Ovary (tissue), 9 donors: ENCODE data around the gene AKR1C3. TPM values are rescaled to one million over a fixed set of nuclear protein-coding genes. Genes with fewer than 3 reads are reported as not detected.

ENCODE experiments used
- DNase-seq, 5 donors: peaks; one replicate each; pipeline ENCODE4 v3.0.0-alpha.2; 2019 to 2020
- H3K27ac ChIP-seq, 2 donors: fragments of 200-600 bp; one replicate each; pipeline versions ENCODE4 v1.5.1 to v1.8.0; 2019 to 2022
- H3K27me3 ChIP-seq: fragments of 200-600 bp; one replicate; pipeline ENCODE4 v1.8.0; 2022
- H3K36me3 ChIP-seq: fragments of 200-600 bp; sonication (generic); one replicate; pipeline ENCODE4 v1.5.1; 2019
- H3K4me1 ChIP-seq: one replicate; pipeline ENCODE4 v1.8.1; 2013; ENCODE audit warnings: mild to moderate bottlenecking, moderate library complexity; ENCODE audit not compliant: insufficient read depth
- H3K4me3 ChIP-seq: fragments of 200-600 bp; sonication (generic); one replicate; pipeline ENCODE4 v1.5.1; 2017
- H3K9me3 ChIP-seq, 2 donors: fragments of 200-600 bp in 1 of 2; sonication (generic) in 1 of 2; one replicate each; pipeline versions ENCODE4 v1.5.1 to v1.8.1; 2013 to 2019; ENCODE audit warnings: mild to moderate bottlenecking in 1 of 2, moderate library complexity in 1 of 2
- EP300 ChIP-seq: sonication (generic); formaldehyde crosslinking; IDR thresholded peaks from one replicate; pipeline ENCODE4 v1.6.1; 2017; ENCODE audit warnings: antibody characterized with exemption
- POLR2A ChIP-seq: fragments of 450-650 bp; IDR thresholded peaks from one replicate; pipeline ENCODE4 v1.6.1; 2017; ENCODE audit warnings: antibody characterized with exemption, mild to moderate bottlenecking, moderate library complexity
- WGBS, 3 donors: extraction: QIAGEN DNeasy Blood & Tissue Kit in 1 of 3; methylation state at CpG; one replicate each; pipeline versions ENCODE4 v1.1.5 to v1.1.7; 2013 to 2017; 5-methylcytosine and 5-hydroxymethylcytosine counted together
- intact Hi-C, 4 donors: fragments of 100-400 bp; cut with DNase I; formaldehyde crosslinking; loops; one replicate each; pipeline versions ENCODE4 v1.11.0 to v1.15.1; 2022 to 2023
- polyA plus RNA-seq, 2 donors: library from polyadenylated mRNA; stranded (reverse); fragments of 200-250 nt in 1 of 2; fragments of 350-450 nt in 1 of 2; fragmentation: Illumina TruSeq in 1 of 2; extraction: RNeasy Lipid Tissue Mini Kit (QIAGEN cat#74804) in 1 of 2; gene quantifications; one replicate each; pipeline ENCODE4 v1.2.3, GENCODE V29; 2013 to 2014
- total RNA-seq, 7 donors: library from RNA; depleted of rRNA in 2 of 7; stranded (reverse); fragments of >200 nt in 2 of 7; fragmentation: NEBNext Ultra II Directional in 3 of 7; extraction: Animal tissue kit (Norgen Biotek cat#: 25700) in 3 of 7; gene quantifications; one replicate each; pipeline versions ENCODE4 v1.1.0 to v1.2.4, GENCODE V29; 2016 to 2023
- TF ChIP-seq, protein P1 (sequence below), 3 donors: fragments of 450-650 bp in 2 of 3; fragments of 200-600 bp in 1 of 3; IDR thresholded peaks; one replicate each; pipeline versions ENCODE4 v1.5.1 to v1.8.0; 2016 to 2022; ENCODE audit warnings: antibody characterized with exemption in 3 of 3, mild to moderate bottlenecking in 1 of 3
- donor health status: DM: no; HTN: no; CAD: no; lungs with moderate emphysema.
- donor health status: DM: no; HTN: no; CAD: no.
- donor health status: Bipolar disorder and iron deficiency.
- donor health status: DM: yes; HTN: yes; CAD: no.
- donor health status: DM: no; HTN: no; CAD: no.
- donor health status: DM: yes; HTN: yes; CAD: no.

AKR1C3 gene
- total and polyA plus RNA-seq, 9 donors, result 10.7 to 26.5 (median 18.5) TPM

DNA sequence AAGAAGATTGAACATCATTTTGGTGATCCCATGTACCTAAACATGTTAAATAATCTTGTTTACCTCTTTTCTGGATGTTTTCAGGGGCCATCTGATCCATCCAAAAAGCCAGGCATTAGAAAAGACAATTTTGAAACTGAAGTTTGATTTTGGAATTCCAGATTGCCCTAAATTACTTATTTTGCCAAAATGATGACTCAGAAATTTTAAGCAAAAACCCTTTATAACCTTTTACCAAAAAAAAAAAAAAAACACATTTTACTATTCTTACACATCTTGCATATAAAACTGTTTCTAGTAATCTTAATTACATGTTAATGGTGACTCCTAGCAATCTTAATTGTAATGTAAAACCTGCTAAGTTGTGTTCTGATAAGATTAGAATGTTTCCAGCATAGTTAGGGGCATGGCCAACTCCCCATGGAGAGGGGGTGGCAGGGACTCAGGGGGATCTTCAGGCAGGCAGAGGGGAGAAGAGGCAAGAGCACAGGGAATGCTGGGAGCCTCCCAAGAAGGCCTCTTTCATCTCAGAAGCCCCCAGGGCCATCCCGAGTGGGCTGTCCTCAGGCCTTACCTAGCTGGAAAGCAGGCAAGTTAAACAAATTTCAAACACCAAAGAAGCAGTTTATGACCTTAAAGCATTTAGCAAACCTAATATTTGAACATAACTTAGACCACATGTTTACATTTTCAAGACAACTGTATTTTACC is 25.8 kb upstream of the AKR1C3 start:
- H3K36me3 ChIP-seq, result no peaks in the 10 kb centered on the region
- no peaks in the 10 kb centered on the region for H3K9me3 ChIP-seq
- H3K4me1 ChIP-seq, result peaks cover 7% of the 10 kb centered on the region
- H3K27me3 ChIP-seq, result no peaks in the 10 kb centered on the region
- H3K27ac ChIP-seq, result no peak overlapping the region
- WGBS, 3 donors, result 89 to 100% (median 97%) methylated on average over 1 of the region's 1 CpG
- no peak for TF ChIP-seq EP300
- no peak for TF ChIP-seq POLR2A
- no peak overlapping the region for H3K4me3 ChIP-seq
- DNase-seq, result no peak
- intact Hi-C loops, result no loop called here

DNA sequence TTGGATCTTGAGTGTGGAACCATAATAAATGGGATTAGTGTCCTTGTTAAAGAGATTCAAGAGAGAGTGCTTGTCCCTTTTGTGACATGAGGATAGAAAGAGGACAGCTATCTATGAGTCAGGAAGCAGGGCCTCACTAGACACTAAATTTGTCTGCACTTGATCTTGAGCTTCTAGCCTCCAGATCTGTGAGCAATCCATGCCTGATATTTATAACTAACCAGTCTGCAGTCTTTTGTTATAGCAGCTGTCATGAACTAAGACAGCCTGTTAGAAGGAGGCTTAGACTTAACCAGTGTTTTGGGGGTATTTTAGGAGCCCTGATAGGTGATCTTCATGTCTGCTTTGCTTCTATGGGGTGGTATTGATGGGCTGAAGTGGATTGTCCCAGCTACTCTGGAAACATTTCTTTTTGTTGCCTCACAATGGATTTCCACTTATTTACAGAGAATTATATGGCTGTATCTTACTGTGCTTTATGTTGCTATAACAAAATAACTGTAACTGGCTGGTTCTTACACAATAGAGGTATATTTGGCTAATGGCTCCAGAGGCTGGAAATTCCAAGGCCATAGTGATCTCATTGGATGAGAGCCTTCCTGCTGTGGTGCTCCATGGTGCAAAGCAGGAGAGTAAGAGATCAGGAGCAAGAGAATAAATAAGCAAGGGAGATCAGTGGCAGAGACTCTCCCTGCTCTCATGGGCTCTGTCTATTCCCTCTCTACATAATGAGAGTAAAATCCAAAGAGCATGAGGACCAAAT is 23.4 kb upstream of the AKR1C3 start:
- Histone ChIP-seq H3K36me3 (no peaks in the 10 kb centered on the region), H3K4me3 (no peak overlapping the region), H3K9me3 (no peaks in the 10 kb centered on the region), H3K4me1 (peaks cover 7% of the 10 kb centered on the region), H3K27ac (peak overlapping the region; percentile 63 to 87), H3K27me3 (no peaks in the 10 kb centered on the region)
- TF ChIP-seq EP300 (no peak), POLR2A (no peak)
- TF ChIP-seq, protein P1, sequence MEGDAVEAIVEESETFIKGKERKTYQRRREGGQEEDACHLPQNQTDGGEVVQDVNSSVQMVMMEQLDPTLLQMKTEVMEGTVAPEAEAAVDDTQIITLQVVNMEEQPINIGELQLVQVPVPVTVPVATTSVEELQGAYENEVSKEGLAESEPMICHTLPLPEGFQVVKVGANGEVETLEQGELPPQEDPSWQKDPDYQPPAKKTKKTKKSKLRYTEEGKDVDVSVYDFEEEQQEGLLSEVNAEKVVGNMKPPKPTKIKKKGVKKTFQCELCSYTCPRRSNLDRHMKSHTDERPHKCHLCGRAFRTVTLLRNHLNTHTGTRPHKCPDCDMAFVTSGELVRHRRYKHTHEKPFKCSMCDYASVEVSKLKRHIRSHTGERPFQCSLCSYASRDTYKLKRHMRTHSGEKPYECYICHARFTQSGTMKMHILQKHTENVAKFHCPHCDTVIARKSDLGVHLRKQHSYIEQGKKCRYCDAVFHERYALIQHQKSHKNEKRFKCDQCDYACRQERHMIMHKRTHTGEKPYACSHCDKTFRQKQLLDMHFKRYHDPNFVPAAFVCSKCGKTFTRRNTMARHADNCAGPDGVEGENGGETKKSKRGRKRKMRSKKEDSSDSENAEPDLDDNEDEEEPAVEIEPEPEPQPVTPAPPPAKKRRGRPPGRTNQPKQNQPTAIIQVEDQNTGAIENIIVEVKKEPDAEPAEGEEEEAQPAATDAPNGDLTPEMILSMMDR (IDR thresholded peaks at IDR 0.05), result no peak
- intact Hi-C loops, result no loop called here
- DNase-seq, result no peak

DNA sequence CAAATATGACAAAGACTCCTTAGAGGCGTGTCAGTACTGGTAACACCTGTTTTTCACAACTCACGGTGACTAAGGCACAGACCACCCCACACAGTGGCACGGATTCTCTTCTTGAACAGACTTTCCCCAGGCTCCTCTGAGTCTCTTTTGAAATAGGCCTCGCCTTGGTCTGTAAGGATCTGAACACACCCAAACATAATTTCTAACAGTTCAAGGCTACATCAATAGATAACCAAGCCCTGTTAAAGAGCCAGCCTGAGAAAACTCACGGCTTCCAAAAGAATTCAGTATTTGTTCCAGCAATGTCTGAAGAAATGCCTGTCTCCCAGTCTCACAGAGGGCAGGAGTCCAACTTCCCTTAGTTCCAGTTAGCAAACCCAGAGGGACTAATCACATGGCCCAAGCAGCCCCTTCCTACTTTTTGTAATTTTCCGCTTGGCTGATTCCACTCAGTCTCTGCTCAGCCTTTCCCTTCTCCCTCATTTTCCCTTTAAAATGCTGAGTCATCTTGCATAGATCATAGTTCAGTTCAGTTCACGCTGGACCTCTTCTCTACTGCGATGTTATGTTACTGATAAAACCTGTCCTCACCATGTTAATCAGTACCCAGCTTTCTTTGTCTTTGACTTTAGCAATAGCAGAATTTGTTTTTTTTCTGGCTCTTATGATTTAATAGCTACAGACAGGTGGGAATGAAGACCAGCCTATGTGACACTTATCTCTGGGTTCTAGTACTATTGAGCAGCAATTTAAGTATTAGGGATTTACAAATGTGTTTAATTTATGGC is 22.6 kb upstream of the AKR1C3 start:
- TF ChIP-seq EP300 (peak; percentile 59), POLR2A (no peak)
- Histone ChIP-seq H3K9me3 (no peaks in the 10 kb centered on the region), H3K27ac (peak overlapping the region; percentile 63 to 87), H3K4me3 (no peak overlapping the region), H3K27me3 (no peaks in the 10 kb centered on the region), H3K36me3 (no peaks in the 10 kb centered on the region), H3K4me1 (peaks cover 7% of the 10 kb centered on the region)
- DNase-seq, result peak; percentile 59 to 89 (median 80)
- WGBS, 3 donors, result 2 to 5% (median 4%) methylated on average over 8 of the region's 8 CpGs
- intact Hi-C loops, result no loop called here

DNA sequence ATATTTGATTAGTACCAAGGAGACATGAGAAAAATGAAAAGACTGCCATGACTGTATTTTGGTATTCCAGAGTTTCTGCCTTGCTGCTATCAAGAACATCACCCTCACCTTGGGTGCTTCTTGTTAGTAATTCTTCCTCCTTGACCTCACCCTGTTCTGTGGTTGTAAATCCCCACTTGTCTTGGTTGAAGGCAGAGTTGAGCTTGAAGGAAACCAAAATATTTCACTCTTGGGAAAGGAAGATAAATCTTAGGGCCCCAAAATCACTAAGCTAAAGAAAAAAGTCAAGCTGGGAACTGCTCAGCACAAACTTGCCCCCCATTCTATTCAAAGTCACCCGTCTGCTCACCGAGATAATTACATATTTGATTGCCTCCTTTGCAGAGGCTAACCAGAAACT is 20.6 kb upstream of the AKR1C3 start:
- WGBS, 3 donors, result 93 to 98% (median 96%) methylated on average over 2 of the region's 2 CpGs
- no peaks in the 10 kb centered on the region for H3K9me3 ChIP-seq
- peaks cover 7% of the 10 kb centered on the region for H3K4me1 ChIP-seq
- H3K4me3 ChIP-seq, result no peak overlapping the region
- TF ChIP-seq EP300, result no peak
- no peak for TF ChIP-seq POLR2A
- TF ChIP-seq, protein P1 (IDR thresholded peaks at IDR 0.05), result no peak
- DNase-seq, result no peak
- H3K27ac ChIP-seq, result no peak overlapping the region
- intact Hi-C loops, result no loop called here
- no peaks in the 10 kb centered on the region for H3K36me3 ChIP-seq
- no peaks in the 10 kb centered on the region for H3K27me3 ChIP-seq

DNA sequence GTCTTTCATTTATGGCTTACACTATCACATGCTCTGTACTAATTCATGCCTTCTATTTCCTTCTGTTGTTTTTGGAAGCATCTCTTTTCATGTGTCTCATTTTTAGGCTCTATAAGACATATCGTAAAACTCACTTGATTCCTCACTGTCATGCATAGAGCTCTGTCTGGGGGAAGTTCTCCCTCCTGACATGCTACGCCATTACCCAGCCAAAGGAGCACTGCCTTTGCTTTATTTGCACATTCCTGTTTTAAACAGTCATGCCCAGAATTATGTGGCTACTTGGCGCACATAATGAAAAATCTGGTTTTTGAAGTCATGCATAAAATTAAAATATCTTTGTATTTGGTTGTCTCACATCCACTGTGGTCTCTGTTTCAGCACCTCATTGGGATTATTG is 17.6 kb upstream of the AKR1C3 start:
- 52 to 72% (median 70%) methylated on average over 3 of the region's 3 CpGs for WGBS, 3 donors
- no peak for DNase-seq
- no peak overlapping the region for H3K4me3 ChIP-seq
- no peak for TF ChIP-seq POLR2A
- TF ChIP-seq, protein P1 (IDR thresholded peaks at IDR 0.05), result no peak
- TF ChIP-seq EP300, result no peak
- intact Hi-C loops, result no loop called here
- H3K4me1 ChIP-seq, result peaks cover 2% of the 10 kb centered on the region
- H3K36me3 ChIP-seq, result no peaks in the 10 kb centered on the region
- H3K27me3 ChIP-seq, result no peaks in the 10 kb centered on the region
- no peaks in the 10 kb centered on the region for H3K9me3 ChIP-seq
- H3K27ac ChIP-seq, result no peak overlapping the region
